Stomach (tissue), 9 donors: ENCODE results near the gene LARGE1. TPM values are rescaled to one million over a fixed set of nuclear protein-coding genes. Genes with fewer than 3 reads are reported as not detected.

Experiments used
- DNase-seq, 2 donors: peaks; one replicate each; pipeline versions ENCODE4 v3.0.0 to v3.0.0-alpha.2; 2013 to 2019
- H3K27ac ChIP-seq, 5 donors: fragments of 200-600 bp in 4 of 5; sonication (generic) in 4 of 5; one replicate each; pipeline ENCODE4 v1.5.1; 2013 to 2019; ENCODE audit warnings: mild to moderate bottlenecking in 1 of 5, moderate library complexity in 1 of 5
- H3K27me3 ChIP-seq, 3 donors: fragments of 200-600 bp; sonication (generic); one replicate each; pipeline ENCODE4 v1.5.1; 2017 to 2019; ENCODE audit warnings: mixed run types in 1 of 3
- H3K36me3 ChIP-seq, 4 donors: fragments of 200-600 bp; sonication (generic); 1 replicate in 3 of 4; 2 replicates in 1 of 4; pipeline ENCODE4 v1.5.1; 2016 to 2019
- H3K4me1 ChIP-seq, 4 donors: fragments of 200-600 bp; sonication (generic); one replicate each; pipeline ENCODE4 v1.5.1; 2016 to 2019
- H3K4me3 ChIP-seq, 4 donors: fragments of 200-600 bp; sonication (generic) in 3 of 4; one replicate each; pipeline ENCODE4 v1.5.1; 2016 to 2019; ENCODE audit warnings: mild to moderate bottlenecking in 1 of 4
- H3K9me3 ChIP-seq, 4 donors: fragments of 200-600 bp; sonication (generic); one replicate each; pipeline ENCODE4 v1.5.1; 2016 to 2019
- EP300 ChIP-seq: sonication (generic); formaldehyde crosslinking; IDR thresholded peaks from one replicate; pipeline ENCODE4 v1.6.1; 2017; ENCODE audit warnings: antibody characterized with exemption
- POLR2A ChIP-seq, 4 donors: fragments of 450-650 bp; IDR thresholded peaks; one replicate each; pipeline ENCODE4 v1.6.1; 2016; ENCODE audit warnings: antibody characterized with exemption in 4 of 4, control low read depth in 2 of 4, mild to moderate bottlenecking in 1 of 4, moderate library complexity in 1 of 4
- POLR2AphosphoS5 ChIP-seq, 3 donors: sonication (generic); formaldehyde crosslinking; IDR thresholded peaks; one replicate each; pipeline ENCODE4 v1.6.1; 2016; ENCODE audit warnings: antibody characterized with exemption in 3 of 3
- WGBS, 5 donors: extraction: QIAGEN DNeasy Blood & Tissue Kit in 3 of 5; methylation state at CpG; one replicate each; pipeline versions ENCODE4 v1.1.5 to v1.1.7; 2013 to 2018; 5-methylcytosine and 5-hydroxymethylcytosine counted together
- intact Hi-C: fragments of 100-400 bp; cut with DNase I; formaldehyde crosslinking; loops from one replicate; pipeline ENCODE4 v1.15.1; 2023; ENCODE audit warnings: low total_unique reads
- polyA plus RNA-seq, 3 donors: library from polyadenylated mRNA; stranded (reverse); fragments of 200-250 nt; gene quantifications; one replicate each; pipeline ENCODE4 v1.2.3, GENCODE V29; 2013
- total RNA-seq, 5 donors: library from RNA; depleted of rRNA; stranded (reverse); fragments of >200 nt; gene quantifications; one replicate each; pipeline versions ENCODE4 v1.1.0 to v1.2.3, GENCODE V29; 2014 to 2016
- TF ChIP-seq, protein P1 (sequence below), 7 experiments: fragments of 450-650 bp in 4 of 7; fragments of 200-600 bp in 3 of 7; sonication (generic) in 3 of 7; IDR thresholded peaks; one replicate each; pipeline ENCODE4 v1.5.1; 2016 to 2019; ENCODE audit warnings: antibody characterized with exemption in 7 of 7, control low read depth in 2 of 7, mild to moderate bottlenecking in 1 of 7
- donor health status: healthy with polysubstance abuse.
- donor health status: Bipolar disorder and iron deficiency.
- donor health status: healthy.

Gene LARGE1
- total and polyA plus RNA-seq, 8 donors = 3.5 to 110 (median 51.6) TPM

GRCh38 chr22:33557836-33558235 is 362.4 kb downstream of the LARGE1 start:
- H3K27ac ChIP-seq = no peak overlapping the region
- peaks cover 0 to 27% (median 19%) of the 10 kb centered on the region in 4 donors for H3K4me1 ChIP-seq
- no peaks in the 10 kb centered on the region for H3K36me3 ChIP-seq
- no peak overlapping the region for H3K4me3 ChIP-seq
- no peak for DNase-seq
- no peaks in the 10 kb centered on the region for H3K27me3 ChIP-seq
- TF ChIP-seq, protein P1, sequence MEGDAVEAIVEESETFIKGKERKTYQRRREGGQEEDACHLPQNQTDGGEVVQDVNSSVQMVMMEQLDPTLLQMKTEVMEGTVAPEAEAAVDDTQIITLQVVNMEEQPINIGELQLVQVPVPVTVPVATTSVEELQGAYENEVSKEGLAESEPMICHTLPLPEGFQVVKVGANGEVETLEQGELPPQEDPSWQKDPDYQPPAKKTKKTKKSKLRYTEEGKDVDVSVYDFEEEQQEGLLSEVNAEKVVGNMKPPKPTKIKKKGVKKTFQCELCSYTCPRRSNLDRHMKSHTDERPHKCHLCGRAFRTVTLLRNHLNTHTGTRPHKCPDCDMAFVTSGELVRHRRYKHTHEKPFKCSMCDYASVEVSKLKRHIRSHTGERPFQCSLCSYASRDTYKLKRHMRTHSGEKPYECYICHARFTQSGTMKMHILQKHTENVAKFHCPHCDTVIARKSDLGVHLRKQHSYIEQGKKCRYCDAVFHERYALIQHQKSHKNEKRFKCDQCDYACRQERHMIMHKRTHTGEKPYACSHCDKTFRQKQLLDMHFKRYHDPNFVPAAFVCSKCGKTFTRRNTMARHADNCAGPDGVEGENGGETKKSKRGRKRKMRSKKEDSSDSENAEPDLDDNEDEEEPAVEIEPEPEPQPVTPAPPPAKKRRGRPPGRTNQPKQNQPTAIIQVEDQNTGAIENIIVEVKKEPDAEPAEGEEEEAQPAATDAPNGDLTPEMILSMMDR (IDR thresholded peaks at IDR 0.05) = no peak
- TF ChIP-seq POLR2AphosphoS5 (IDR thresholded peaks at IDR 0.05) (no peak), EP300 (no peak), POLR2A (IDR thresholded peaks at IDR 0.05) (no peak)
- 90 to 97% (median 95%) methylated on average over 7 of the region's 7 CpGs for WGBS, 5 donors
- no peaks in the 10 kb centered on the region for H3K9me3 ChIP-seq
- intact Hi-C loops = no loop called here

DNA sequence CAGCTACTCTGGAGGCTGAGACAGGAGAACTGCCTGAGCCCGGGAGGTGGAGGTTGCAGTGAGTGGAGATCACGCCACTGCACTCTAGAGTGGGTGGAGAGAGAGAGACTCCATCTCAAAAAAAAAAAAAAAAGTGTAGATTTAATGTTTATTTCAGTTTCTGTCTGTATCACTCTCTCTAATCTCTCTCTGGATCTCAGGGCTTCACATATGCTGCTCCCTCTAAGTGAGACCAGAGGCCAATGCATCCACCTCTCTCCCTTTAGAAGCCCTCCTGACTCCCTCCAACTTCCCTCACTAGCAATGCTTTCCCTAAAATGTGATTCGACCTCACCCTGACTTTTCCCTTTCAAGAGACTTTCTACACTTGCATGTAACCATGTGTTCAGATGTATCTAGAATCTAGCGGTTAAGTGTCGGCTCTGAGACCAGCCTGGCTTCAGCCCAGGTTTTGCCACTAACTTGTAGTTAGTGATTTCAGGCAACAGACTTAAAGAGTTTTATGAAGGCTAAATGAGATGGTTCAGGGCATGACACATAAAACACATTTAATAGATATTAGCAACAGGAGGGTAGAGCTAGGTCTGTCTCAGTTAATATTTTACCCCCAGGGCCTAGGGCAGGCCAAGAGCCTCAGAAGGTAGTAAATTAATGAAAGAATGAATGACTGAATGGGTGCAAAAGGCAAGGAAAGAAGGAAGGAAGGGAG is 364.3 kb downstream of the LARGE1 start:
- H3K27ac ChIP-seq = no peak overlapping the region
- WGBS, 5 donors = 79 to 88% (median 82%) methylated on average over 5 of the region's 5 CpGs
- no peaks in the 10 kb centered on the region for H3K36me3 ChIP-seq
- peaks cover 0 to 10% (median 4%) of the 10 kb centered on the region in 4 donors for H3K4me1 ChIP-seq
- intact Hi-C loops = no loop called here
- no peak overlapping the region for H3K4me3 ChIP-seq
- no peaks in the 10 kb centered on the region for H3K27me3 ChIP-seq
- TF ChIP-seq, protein P1 (IDR thresholded peaks at IDR 0.05) = no peak
- TF ChIP-seq EP300 = no peak
- TF ChIP-seq POLR2A (IDR thresholded peaks at IDR 0.05) = no peak
- no peak for TF ChIP-seq POLR2AphosphoS5 (IDR thresholded peaks at IDR 0.05)
- no peak for DNase-seq
- no peaks in the 10 kb centered on the region for H3K9me3 ChIP-seq

DNA sequence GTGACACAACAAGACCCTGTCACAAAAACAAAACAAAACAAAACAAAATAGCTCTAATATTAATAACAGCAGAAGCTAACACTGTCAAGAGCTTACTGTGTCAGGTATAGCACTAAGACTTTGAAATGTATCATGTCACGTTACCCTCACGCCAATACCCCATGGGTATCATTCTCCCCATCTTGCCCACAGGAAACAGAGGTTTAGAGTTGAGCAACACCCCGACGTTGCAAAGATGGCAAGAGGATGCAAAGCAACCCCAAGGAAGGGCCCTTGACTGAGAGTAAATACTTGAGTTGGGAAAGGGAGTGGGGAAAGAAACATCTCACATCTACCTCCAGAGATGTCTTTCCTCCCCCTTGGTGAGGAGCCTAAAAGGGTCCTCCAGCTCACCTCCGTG is 366.8 kb downstream of the LARGE1 start:
- H3K4me3 ChIP-seq = no peak overlapping the region
- no peaks in the 10 kb centered on the region for H3K9me3 ChIP-seq
- no peak for TF ChIP-seq POLR2AphosphoS5 (IDR thresholded peaks at IDR 0.05)
- TF ChIP-seq EP300 = no peak
- TF ChIP-seq, protein P1 (IDR thresholded peaks at IDR 0.05) = no peak
- TF ChIP-seq POLR2A (IDR thresholded peaks at IDR 0.05) = no peak
- H3K4me1 ChIP-seq = no peaks in the 10 kb centered on the region
- no peaks in the 10 kb centered on the region for H3K27me3 ChIP-seq
- no peaks in the 10 kb centered on the region for H3K36me3 ChIP-seq
- intact Hi-C loops = no loop called here
- no peak overlapping the region for H3K27ac ChIP-seq
- DNase-seq = no peak
- 77 to 81% (median 80%) methylated on average over 5 of the region's 5 CpGs for WGBS, 5 donors

- no peak for DNase-seq
- Histone ChIP-seq H3K4me1 (peaks cover 11 to 34% (median 19%) of the 10 kb centered on the region in 4 donors), H3K27ac (no peak overlapping the region), H3K27me3 (no peaks in the 10 kb centered on the region), H3K9me3 (no peaks in the 10 kb centered on the region), H3K4me3 (no peak overlapping the region), H3K36me3 (no peaks in the 10 kb centered on the region)
- TF ChIP-seq, protein P1 (IDR thresholded peaks at IDR 0.05) = no peak
- no peak for TF ChIP-seq EP300
- TF ChIP-seq POLR2A (IDR thresholded peaks at IDR 0.05) = no peak
- no peak for TF ChIP-seq POLR2AphosphoS5 (IDR thresholded peaks at IDR 0.05)
- intact Hi-C loops = no loop called here
- WGBS, 5 donors = 48 to 76% (median 70%) methylated on average over 4 of the region's 4 CpGs
Observed at GRCh38 chr22:33544707-33545106, 375.6 kb downstream of the LARGE1 start.
